ENCODE results near the gene SLC25A25.

The SLC25A25 gene

DNA sequence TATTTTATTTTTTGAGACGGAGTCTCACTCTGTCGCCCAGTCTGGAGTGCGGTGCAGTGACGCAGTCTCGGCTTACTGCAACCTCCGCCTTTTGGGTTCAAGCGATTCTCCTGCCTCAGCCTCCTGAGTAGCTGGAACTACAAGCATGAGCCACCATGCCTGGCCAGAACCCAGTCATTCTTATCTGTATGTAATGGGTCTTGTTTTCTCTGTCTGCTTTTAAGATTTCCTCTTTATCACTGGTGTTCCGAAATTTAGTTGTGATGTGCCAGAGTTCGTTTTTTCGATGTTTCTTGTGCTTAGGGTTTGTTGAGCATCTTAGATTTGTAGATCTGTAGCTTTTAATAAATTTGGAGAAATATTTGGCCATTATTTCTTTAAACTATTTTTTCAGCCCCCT is 19.2 kb downstream of the SLC25A25 start:
- FAIRE-seq: no peak
- TF ChIP-seq, protein P1, sequence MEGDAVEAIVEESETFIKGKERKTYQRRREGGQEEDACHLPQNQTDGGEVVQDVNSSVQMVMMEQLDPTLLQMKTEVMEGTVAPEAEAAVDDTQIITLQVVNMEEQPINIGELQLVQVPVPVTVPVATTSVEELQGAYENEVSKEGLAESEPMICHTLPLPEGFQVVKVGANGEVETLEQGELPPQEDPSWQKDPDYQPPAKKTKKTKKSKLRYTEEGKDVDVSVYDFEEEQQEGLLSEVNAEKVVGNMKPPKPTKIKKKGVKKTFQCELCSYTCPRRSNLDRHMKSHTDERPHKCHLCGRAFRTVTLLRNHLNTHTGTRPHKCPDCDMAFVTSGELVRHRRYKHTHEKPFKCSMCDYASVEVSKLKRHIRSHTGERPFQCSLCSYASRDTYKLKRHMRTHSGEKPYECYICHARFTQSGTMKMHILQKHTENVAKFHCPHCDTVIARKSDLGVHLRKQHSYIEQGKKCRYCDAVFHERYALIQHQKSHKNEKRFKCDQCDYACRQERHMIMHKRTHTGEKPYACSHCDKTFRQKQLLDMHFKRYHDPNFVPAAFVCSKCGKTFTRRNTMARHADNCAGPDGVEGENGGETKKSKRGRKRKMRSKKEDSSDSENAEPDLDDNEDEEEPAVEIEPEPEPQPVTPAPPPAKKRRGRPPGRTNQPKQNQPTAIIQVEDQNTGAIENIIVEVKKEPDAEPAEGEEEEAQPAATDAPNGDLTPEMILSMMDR (IDR thresholded peaks at IDR 0.05; ENCODE audit: insufficient read depth, missing control alignments): no peak
- DNase-seq (ENCODE audit: insufficient read length, low spot score): no peak

DNA sequence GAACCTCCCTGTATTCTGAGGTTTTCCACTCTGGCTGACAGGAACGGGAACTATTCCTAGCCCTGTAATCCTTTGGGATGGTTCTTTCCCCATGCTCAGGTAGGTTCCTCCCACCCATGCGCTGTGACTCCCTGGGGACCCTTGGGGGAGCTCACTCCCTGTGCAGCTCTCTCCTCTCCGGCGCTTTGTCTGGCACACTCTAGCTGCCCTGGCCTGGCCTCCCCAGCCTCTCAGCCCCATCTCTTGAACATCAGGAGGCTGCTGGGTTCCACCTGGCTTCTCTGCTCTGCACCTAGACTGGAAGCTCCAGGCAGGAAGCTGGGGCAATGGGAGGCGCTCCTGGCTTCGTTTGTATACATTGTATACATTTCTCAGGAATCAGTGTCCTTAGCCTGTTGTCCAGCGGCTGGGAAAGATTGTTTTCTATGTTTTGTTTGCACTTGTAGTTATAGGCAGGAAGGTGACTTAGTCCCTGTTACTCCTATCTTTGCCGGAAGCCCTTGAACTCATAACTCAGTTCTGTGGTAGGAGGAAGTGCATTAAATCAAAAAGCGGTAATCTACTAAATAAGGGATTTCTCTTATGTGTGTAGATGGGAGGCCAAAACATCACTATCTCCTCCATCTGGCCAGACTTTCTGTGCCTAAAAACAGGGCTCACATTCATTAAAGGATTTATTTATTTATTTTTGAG is 20.4 kb downstream of the SLC25A25 start:
- DNase-seq (ENCODE audit: insufficient read length, low spot score) (no peak), FAIRE-seq (no peak)
- TF ChIP-seq, protein P1 (IDR thresholded peaks at IDR 0.05; ENCODE audit: insufficient read depth, missing control alignments): no peak

DNA sequence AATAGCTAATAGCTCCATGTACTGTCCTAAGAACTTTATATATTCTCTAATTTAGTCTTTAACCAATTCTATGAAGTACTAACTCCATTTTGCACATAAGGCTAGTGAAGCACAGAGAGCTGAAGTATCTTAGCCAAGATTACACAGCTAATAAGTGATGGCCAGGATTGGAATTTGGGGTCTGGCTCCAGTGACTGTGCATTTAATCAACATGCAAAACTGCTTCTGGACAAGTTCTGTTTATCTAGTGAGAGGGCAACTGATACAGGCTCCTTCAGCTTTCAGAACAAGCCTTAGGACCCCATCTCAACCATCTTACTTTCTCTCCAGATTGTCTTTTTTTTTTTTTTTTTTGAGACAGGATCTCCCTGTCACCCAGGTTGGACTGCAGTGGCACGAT is 21.3 kb downstream of the SLC25A25 start:
- FAIRE-seq (no peak), DNase-seq (ENCODE audit: insufficient read length, low spot score) (no peak)
- TF ChIP-seq, protein P1 (IDR thresholded peaks at IDR 0.05; ENCODE audit: insufficient read depth, missing control alignments): no peak

DNA sequence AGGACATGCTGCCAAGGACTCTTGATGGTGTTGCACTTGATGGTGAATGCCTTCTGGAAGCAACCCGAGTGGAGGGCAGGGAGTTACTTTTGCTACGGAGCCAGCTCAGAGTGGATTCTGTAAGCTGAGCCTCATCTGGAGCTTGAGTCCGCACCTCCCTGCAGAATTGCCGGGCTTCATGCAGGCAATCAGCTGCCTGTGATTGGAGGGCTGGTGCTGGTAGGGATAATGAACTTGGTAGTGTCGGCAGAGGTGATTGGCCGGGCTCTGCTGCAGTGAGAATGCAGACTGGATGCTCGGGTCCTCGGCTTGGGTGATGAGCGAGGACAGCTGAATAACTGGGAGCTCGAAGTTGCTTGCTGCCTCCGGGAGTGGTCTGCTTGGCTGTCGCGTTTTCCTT is 23.1 kb downstream of the SLC25A25 start:
- DNase-seq (ENCODE audit: insufficient read length, low spot score): peak; percentile 99
- no peak for FAIRE-seq

DNA sequence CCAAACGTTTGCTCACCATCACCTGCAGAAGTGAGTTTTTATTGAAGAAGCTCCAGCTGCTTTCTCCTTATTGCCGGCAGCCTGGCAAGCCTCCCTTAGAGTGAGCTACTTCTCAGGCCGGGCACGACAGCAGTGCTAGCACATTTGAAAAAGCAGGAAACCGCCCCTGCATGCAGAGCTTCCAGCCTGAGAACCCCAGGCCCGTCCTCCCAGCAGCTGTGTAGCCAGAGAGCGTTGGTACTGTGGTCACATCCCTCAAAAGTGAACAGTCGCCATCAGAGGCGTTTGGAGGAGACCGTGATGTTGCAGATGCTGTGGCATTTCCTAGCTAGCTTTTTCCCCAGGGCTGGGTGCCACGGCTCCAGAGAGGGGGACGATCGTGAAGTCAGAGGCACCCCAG is 23.5 kb downstream of the SLC25A25 start:
- DNase-seq (ENCODE audit: insufficient read length, low spot score): no peak
- TF ChIP-seq, protein P1 (IDR thresholded peaks at IDR 0.05; ENCODE audit: insufficient read depth, missing control alignments): no peak
- FAIRE-seq: no peak

More for the DNA sequence above, 23.1 kb downstream of the SLC25A25 start:
- TF ChIP-seq, protein P1 (IDR thresholded peaks at IDR 0.05; ENCODE audit: insufficient read depth, missing control alignments): no peak

DNA sequence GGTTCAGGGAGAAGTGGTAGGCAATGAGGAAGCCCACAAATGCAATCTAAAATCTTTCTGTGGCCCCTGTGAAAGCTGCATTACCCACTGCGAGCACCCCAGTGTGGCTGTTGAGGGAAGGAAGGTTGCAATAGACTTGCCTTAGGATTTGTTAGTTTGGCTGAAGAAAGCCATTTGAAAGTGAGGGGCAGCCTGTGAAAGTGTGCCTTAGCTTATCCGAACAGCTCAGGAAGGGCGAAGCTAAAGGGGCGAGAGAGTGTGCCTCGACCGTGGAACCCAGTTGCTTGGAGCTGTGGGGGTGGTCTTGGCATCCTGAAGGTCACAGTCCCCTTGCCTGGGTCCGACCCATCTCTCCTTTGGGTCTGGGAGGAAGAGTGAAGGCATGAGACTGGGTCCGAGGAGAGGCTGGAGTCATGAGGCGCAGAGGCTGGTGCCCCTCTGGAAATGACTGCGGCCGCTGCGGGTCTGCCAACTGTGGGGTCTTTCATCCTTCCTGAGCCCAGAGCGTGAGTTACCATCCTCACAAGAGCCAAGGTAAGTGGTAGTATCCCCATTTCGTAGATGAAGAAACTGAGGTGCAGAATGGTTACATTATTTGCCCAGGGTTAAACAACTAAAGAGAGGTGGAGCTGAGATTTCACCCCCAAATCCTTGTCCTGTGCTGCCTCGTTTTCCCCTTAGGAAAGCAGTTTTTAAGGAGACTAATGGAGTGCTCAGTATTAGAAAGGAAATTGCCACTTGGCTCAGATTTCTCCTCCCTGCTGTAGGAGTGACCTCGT is 24.4 kb downstream of the SLC25A25 start:
- no peak for DNase-seq (ENCODE audit: insufficient read length, low spot score)
- no peak for FAIRE-seq
- TF ChIP-seq, protein P1 (IDR thresholded peaks at IDR 0.05; ENCODE audit: insufficient read depth, missing control alignments): no peak

DNA sequence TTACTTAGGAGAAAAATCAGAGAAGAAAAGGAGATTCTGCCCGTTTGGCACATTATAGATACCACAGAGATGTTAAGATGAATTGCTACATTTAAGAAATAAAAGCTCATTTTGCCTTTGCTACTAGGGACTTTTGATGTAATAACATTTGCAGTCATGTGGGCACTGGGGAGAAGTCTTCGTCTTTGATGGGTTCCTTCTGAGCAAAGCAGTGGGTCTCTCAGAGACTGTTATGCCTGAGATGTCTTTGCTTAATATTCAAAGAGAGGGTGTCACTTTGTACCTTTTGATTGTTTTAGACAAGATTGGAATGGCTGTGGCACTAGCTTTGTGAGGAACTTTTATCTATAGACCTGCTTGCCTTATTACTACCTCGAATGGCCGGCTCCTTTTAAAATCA is 25.0 kb downstream of the SLC25A25 start:
- FAIRE-seq (no peak), DNase-seq (ENCODE audit: insufficient read length, low spot score) (no peak)
- TF ChIP-seq, protein P1 (IDR thresholded peaks at IDR 0.05; ENCODE audit: insufficient read depth, missing control alignments): no peak
